GM19397 (cell line): ENCODE data around the gene PSD2.

Experiments used
- ATAC-seq: cut with Tn5 transposase; IDR thresholded peaks from one replicate; pipeline ENCODE4 v1.9.1; 2021; ENCODE audit warnings: mild to moderate bottlenecking, moderate library complexity; ENCODE audit not compliant: unreplicated experiment

Gene PSD2

GRCh38 chr5:139810341-139811273, 15.0 kb downstream of the PSD2 start:
- ATAC-seq: no peak

GRCh38 chr5:139811274-139811607, 15.6 kb downstream of the PSD2 start:
- ATAC-seq: no peak

- ATAC-seq: no peak
Measured at GRCh38 chr5:139812323-139812722, 16.7 kb downstream of the PSD2 start.

GRCh38 chr5:139812836-139813805, 17.5 kb downstream of the PSD2 start:
- ATAC-seq: no peak

GRCh38 chr5:139814191-139814601, 18.6 kb downstream of the PSD2 start:
- no peak for ATAC-seq

- ATAC-seq: no peak
Measured at GRCh38 chr5:139814704-139815280, 19.2 kb downstream of the PSD2 start.

- no peak for ATAC-seq
Measured at GRCh38 chr5:139816566-139816965, 21.0 kb downstream of the PSD2 start.

- no peak for ATAC-seq
Measured at GRCh38 chr5:139817362-139817761, 21.8 kb downstream of the PSD2 start.

GRCh38 chr5:139817970-139818369, 22.4 kb downstream of the PSD2 start:
- no peak for ATAC-seq

GRCh38 chr5:139820130-139820529, 24.5 kb downstream of the PSD2 start:
- ATAC-seq: no peak

GRCh38 chr5:139820606-139821005, 25.0 kb downstream of the PSD2 start:
- no peak for ATAC-seq

GRCh38 chr5:139821806-139822552, 26.4 kb downstream of the PSD2 start:
- no peak for ATAC-seq

- no peak for ATAC-seq
Measured at GRCh38 chr5:139822553-139823425, 27.2 kb downstream of the PSD2 start.

GRCh38 chr5:139823757-139824355, 28.2 kb downstream of the PSD2 start:
- no peak for ATAC-seq

GRCh38 chr5:139825690-139826089, 30.1 kb downstream of the PSD2 start:
- no peak for ATAC-seq

- ATAC-seq: no peak
Measured at GRCh38 chr5:139828207-139828895, 32.7 kb downstream of the PSD2 start.

- ATAC-seq: no peak
Measured at GRCh38 chr5:139829471-139829870, 33.9 kb downstream of the PSD2 start.

GRCh38 chr5:139831624-139832023, 36.0 kb downstream of the PSD2 start:
- no peak for ATAC-seq

GRCh38 chr5:139833525-139833924, 37.9 kb downstream of the PSD2 start:
- ATAC-seq: no peak
